Activated T-cell treated with anti-CD3 and anti-CD28 coated beads for 4 hours (primary cell): Measurements from ENCODE around the gene RACGAP1.
A peak's percentile ranks its signal among the peaks of the same experiment; 100 is the strongest.
"Not testable (repeated sequence)": the region's sequence is repeated elsewhere in the genome, so short reads cannot be mapped to it uniquely, and the experiment has no call there.

Experiments
- DNase-seq: peaks from one replicate; pipeline ENCODE4 v3.0.0-alpha.2; 2020

RACGAP1 gene

GRCh38 chr12:50055831-50056638 lies 30.7 kb upstream of the RACGAP1 start:
- peak; percentile 48 for DNase-seq

- no peak for DNase-seq
Observed at GRCh38 chr12:50053583-50053982, 28.3 kb upstream of the RACGAP1 start.

DNA sequence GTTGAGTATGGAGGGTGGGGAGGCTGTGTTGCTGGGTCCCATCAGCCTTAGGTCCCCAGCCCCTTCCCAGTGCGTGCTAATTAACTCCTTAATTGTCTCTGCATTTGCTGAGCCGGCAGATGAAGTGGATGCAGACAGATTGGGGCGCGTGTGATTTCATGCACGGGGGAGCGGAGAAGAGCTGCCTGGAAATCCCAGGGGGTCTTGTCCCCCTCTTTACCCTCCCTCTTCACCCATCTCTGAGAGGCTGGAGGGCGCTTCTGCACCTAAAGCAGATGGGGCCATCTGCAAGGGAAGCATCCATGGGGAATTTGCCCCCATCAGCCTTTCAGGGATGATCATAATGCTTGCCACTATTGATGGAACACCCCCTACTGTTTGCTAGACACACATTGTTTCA lies 27.7 kb upstream of the RACGAP1 start:
- DNase-seq = no peak

GRCh38 chr12:50052544-50052943 lies 27.2 kb upstream of the RACGAP1 start:
- DNase-seq = no peak

DNA sequence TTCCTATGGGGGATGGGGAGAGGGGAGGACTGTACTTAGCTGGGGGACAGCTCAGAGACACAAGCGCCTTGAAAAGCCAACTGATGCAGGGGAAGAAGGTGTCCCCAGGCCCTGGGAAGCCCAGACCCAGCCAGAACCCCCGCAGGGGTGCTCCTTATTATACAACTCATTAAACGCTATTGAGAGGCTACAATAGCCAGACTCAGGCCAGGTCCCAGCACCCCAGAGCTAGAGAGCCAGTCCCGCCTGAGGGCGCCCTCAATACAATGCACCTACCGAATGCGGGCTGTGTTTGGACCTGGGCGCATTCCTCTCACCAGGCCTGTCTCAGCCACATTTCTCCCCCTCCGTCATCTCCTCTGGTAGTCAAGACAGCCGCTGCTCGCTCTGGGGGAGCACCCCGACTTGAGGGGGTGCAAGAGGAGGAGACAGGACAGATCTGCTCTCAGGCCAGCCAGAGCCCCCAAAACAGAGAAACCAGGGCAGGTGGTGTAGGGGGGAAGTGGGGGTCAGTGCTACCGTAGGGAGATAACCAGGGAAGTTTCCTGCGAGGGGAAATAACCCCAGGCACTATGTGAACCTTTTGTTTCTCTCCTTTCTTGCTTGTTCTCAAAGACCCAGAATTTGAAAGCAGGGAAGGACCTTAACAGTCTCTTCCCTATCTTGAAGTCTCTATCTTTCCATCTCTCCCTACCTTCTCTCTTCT lies 26.0 kb upstream of the RACGAP1 start:
- DNase-seq = no peak

DNA sequence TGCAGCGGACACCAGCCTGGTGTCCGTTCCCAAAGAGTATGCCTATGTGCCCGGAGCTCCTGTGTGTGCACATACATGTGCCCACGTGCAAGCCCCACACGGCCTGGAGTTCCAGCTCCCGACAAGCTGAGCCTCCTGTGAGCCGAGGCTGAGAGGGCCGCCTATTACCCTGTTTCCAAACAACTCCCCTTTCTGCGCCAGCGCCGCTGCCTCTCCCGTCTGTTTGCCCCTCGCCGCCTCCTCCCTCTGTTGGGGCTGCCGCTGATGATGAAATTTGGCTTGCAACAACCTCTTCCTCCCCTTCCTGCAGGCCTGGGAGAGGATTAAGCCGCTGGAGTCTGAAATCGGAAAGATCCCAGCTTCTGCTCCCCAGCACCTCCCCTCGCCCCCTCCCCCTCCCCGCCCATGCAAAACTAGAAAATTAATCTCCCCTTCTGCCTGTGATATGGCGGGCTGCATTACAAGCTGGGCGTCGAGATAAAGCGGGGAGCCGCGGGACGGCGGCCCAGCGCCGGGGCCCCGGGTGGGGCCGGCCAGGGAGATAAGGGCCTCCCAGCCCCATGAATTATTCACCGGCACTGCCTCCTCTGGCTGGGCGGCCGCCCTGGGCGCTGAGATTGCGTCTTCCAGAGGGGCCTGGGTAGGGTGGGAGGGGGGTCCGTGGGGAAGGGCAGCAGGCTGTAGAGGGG lies 25.3 kb upstream of the RACGAP1 start:
- DNase-seq = no peak

DNA sequence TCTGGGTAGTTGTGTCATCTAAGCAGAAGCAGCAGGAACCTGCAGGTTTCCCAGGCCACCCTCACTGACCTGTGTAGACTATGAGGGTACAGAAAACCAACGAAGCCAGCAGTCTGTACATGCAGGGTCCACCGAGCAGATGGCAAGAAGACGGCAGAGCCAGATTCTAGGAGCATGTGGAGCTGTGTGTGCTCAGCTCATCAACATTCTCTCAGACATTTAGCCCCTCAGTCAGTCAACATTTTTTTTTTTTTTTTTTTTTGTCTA lies 24.8 kb upstream of the RACGAP1 start:
- DNase-seq = no peak

GRCh38 chr12:50049254-50050118 lies 24.2 kb upstream of the RACGAP1 start:
- DNase-seq = no peak

GRCh38 chr12:50047693-50048250 lies 22.5 kb upstream of the RACGAP1 start:
- no peak for DNase-seq

- DNase-seq = no peak
Observed at GRCh38 chr12:50043854-50044253, 18.6 kb upstream of the RACGAP1 start.

DNA sequence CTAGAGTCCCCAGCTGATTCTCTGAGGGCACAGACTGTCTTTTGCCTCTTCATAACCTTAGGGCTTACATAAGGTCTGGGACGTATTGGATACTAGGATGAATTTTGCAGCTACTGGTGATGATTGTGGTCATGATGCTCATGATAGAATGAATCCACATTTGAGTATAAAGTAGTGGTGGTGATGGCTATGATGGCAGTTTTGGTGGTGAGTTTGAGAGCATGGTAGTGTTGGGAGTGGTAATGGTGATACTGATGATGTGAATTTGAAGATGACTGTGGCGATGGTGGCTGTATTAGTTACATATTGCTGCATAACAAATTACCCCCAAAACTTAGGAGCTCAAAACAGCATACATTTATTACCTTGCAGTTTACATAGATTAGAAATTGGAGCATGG lies 18.0 kb upstream of the RACGAP1 start:
- no peak for DNase-seq

DNA sequence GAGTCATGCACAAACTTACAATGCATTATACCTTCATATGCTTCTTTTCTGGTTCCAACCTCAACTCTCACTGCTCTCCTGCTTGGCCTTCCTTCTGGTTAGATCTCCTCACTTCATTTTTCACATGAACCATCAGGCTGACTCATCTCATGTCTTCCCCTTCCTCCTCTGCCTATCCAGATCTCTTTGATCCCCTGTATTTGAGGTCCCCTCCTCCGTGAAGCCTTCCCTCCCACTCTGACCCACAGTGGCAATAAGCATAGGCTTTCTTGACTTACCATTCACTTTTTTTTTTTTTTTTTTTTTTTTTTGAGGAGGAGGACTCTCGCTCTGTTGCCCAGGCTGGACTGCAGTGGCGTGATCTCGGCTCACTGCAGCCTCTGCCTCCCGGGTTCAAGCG lies 17.4 kb upstream of the RACGAP1 start:
- DNase-seq = no peak

- DNase-seq = no peak
Observed at GRCh38 chr12:50041962-50042361, 16.7 kb upstream of the RACGAP1 start.

GRCh38 chr12:50041062-50041860 lies 16.0 kb upstream of the RACGAP1 start:
- no peak for DNase-seq

GRCh38 chr12:50040657-50041056 lies 15.4 kb upstream of the RACGAP1 start:
- DNase-seq = no peak

GRCh38 chr12:50039151-50039835 lies 14.0 kb upstream of the RACGAP1 start:
- DNase-seq = peak; percentile 80

- DNase-seq = no peak
Observed at GRCh38 chr12:50038336-50038735, 13.0 kb upstream of the RACGAP1 start.

GRCh38 chr12:50032854-50033581 lies 7.7 kb upstream of the RACGAP1 start:
- DNase-seq = no peak

- no peak for DNase-seq
Observed at GRCh38 chr12:50032515-50032853, 7.2 kb upstream of the RACGAP1 start.

DNA sequence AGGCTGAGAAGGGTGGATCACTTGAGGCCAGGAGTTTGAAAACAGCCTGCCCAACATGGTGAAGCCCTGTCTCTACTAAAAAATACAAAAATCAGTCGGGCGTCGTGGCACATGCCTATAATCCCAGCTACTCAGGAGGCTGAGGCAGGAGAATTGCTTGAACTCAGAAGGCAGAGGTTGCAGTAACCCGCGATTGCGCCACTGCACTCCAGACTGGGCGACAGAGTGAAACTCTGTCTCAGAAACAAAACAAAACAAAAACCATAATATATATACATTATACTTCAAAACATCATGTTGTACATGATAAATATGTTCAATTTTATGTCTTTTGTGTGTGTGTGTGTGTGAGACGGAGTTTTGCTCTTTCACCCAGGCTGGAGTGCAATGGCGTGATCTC lies 5.2 kb upstream of the RACGAP1 start:
- DNase-seq = not testable (repeated sequence)

GRCh38 chr12:50026691-50027090 lies 1.4 kb upstream of the RACGAP1 start:
- no peak for DNase-seq
